ENCODE data around the gene CATSPER3.

CATSPER3 gene

DNA sequence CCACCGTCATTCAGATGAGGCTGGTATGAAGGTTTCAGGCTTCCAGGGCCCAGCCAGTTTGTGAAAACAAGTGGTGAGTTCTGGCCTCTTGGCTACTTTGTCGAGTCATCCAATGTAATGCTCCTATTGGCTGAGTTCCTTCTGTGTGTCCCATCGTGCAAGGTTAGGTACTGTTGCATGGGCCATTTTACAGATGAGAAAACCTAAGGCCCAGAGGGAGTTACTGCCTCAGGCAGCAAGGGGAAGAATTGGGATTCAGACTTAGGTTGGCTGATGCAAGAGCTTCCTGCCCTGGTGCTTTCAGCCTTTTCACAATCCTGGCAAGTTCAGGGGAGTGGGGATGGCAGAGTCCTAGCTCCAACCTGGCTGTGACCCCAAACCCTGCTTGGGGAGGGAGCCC lies 83.7 kb downstream of the CATSPER3 start:
- in situ Hi-C loops (cut with HindIII; ENCODE audit: low pct_ligation_motif_present, low pct_unique_long_range_greater_than_20kb, low sequenced_read_pairs), result no loop called here
- DNase-seq, result no peak

DNA sequence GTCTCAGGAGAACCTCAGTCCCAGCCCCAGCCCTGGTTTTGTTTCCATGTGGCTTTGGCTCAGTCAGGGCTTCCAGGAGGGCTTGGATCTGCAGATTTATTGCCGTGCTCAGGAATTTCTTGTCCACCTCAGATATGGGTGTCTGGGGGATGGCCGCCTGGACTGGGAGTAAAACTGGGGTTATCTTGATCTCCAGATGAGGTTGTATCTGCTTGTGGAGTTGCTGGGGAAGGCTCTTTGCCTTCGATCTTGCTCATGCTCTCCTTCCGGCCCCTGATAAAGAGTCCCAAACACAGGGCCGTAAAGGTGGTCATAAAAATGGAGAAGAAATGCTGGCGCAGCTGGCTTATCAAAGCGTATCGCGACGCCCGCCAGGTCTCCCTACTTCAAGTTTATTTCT lies 84.2 kb downstream of the CATSPER3 start:
- in situ Hi-C loops (cut with HindIII; ENCODE audit: low pct_ligation_motif_present, low pct_unique_long_range_greater_than_20kb, low sequenced_read_pairs), result no loop called here
- DNase-seq, result no peak

DNA sequence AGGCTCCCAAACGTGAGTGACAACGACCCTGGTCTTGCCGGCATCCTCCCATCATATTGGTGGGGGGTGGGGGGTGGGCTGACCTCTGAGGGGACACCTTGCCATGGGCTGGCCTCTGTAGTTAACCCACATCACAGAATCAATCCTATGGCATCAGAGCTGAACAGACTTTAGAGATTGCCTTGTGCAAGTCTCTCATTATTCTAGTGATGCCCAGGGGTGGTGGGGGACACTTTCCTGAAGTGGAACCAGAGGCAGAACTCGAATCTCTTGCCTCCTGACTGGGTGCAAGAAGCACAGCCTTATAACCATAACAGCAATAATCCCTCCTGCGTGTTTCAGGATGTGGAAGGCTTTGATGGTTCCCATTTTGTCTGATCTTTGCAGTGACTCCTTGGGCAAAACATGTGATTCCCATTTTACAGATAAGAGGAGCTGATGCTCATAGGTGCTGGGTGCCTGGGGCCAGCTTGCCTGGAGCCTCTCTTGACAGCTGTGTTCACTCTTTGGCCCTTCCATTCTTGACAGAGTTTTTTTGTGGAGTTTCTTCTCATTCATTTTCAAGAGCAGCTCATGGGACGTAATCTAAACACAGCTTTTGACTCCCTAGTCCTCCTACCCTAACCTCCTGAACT lies 84.9 kb downstream of the CATSPER3 start:
- in situ Hi-C loops (cut with HindIII; ENCODE audit: low pct_ligation_motif_present, low pct_unique_long_range_greater_than_20kb, low sequenced_read_pairs), result no loop called here
- DNase-seq, result no peak

DNA sequence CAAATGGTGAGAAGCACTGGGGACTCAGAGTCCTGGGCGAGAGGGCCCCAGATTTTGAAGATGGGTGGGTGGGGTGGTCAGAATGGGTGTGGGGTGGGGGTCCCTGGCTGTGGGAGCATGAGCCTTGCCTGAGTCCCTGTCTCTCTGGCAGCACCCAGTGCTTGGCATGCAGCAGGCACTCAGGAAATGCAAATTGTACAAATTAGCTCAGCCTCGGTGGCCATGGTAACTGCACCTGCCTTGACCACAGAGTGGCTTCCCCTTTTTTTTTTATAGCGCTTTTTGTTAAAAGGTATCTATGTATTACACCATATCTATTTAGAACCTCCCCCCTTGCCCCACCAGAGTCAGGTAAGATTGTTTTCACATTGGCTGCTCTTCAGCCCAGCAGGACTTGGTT lies 85.6 kb downstream of the CATSPER3 start:
- no peak for DNase-seq
- in situ Hi-C loops (cut with HindIII; ENCODE audit: low pct_ligation_motif_present, low pct_unique_long_range_greater_than_20kb, low sequenced_read_pairs), result no loop called here

DNA sequence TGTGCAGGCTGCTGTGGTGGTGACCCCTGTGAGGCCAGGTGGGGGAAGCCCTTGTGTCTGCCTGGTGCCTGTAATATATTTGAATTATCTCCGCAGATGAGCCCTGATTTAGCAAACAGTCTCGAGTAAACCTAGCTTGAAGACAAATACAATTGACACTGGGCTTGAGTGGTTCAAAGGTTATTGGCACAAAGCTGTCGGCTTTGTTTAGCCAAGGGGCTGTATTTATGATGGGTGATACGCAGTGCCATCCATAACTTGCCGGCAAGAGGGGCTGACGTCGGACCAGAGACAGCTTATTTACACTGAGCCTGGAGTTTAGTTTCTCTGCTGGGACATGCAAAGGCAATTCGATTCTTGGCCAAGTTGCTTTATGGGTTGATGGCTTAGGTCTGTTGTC lies 86.3 kb downstream of the CATSPER3 start:
- in situ Hi-C loops (cut with HindIII; ENCODE audit: low pct_ligation_motif_present, low pct_unique_long_range_greater_than_20kb, low sequenced_read_pairs), result no loop called here
- no peak for DNase-seq

DNA sequence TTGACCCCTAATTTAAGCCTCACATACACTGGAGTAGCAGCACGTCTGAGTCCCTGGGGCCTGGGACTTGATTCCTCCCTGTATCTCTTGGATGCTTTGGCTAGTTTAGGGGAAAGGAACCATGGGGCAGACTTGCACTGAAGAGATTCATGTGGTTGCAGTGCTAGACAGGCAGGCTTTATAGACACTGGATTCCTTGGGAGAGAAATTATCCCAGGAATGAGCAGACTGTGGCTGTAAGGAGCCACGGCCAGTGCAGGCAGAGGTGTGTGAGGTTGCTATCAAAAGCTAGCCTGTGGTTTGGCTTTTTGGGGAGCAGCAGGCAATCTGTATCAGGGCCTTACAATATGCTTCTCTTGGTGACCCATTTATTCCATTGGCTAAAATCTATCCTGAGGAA lies 86.8 kb downstream of the CATSPER3 start:
- no peak for DNase-seq
- in situ Hi-C loops (cut with HindIII; ENCODE audit: low pct_ligation_motif_present, low pct_unique_long_range_greater_than_20kb, low sequenced_read_pairs), result no loop called here

DNA sequence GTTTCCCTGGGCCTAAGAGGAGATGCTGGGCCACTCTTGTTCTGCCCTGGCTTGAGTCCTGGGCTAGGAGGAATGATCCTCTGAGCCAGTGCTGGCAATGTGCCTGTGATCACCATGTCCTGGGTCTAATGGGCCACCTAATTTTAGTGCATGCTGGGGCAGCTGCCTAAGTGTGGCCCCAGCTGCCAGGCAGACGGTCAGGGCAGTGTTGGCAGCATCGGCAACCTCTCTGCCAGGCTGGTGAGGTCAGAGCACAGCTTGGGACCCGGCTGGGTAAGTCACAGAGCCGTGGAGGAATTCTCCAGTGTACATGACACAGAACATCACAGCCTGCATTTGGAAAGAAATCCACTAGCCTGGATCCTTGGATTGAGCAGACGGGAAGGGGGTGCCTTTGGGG lies 87.7 kb downstream of the CATSPER3 start:
- in situ Hi-C loops (cut with HindIII; ENCODE audit: low pct_ligation_motif_present, low pct_unique_long_range_greater_than_20kb, low sequenced_read_pairs), result no loop called here
- DNase-seq, result no peak

DNA sequence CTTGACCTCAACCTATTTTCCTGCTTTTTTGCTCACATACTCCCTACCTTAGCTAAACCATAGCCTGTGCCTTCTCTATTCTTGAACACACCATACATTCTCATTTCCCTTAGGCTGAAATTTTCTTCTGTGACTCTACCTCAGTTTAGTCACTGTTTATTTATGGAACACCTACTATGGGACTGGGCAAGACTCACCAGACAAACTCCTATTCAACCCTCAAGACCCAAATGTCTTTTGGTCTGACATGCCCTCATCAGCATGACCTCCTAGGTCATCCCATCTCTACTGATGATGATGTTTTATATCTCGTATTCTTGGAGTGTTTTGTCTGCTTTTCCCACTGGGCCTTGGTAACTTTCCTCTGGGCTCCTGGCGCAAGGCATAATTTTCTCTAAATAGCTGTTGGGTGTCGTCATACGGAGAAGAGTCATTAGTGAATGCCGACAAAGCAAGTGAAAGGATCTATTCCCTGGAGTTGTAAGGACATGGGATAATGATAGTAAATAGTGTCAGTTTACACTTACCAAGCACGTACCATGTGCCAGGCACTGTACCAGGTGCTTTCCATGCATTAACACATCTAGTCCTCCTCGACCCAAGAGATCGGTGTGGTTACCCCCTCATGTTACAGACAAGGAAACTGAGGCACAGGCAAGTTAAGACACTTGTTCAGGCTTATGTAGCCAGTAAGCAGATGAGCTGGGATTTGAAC lies 88.8 kb downstream of the CATSPER3 start:
- DNase-seq, result no peak
- in situ Hi-C loops (cut with HindIII; ENCODE audit: low pct_ligation_motif_present, low pct_unique_long_range_greater_than_20kb, low sequenced_read_pairs), result no loop called here

DNA sequence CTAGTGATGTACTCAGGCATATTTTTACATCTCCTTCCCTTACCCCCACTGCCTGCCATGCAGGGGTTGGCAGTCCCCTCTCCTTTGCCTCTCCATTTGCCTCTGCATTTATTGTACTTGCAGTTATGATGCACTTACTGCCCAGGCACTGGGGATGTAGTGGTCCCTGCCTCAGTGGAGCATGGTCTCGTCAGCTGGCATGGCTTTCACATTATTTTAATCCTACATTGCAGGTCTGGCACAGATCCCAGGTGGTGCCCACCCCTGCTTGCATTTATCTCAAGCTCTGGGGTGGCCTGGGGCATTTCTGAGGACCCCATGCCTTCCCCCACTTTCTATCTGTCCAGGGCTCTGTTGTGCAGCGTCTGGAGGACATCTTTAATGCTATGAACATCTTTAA lies 89.5 kb downstream of the CATSPER3 start:
- DNase-seq, result no peak
- in situ Hi-C loops (cut with HindIII; ENCODE audit: low pct_ligation_motif_present, low pct_unique_long_range_greater_than_20kb, low sequenced_read_pairs), result no loop called here

DNA sequence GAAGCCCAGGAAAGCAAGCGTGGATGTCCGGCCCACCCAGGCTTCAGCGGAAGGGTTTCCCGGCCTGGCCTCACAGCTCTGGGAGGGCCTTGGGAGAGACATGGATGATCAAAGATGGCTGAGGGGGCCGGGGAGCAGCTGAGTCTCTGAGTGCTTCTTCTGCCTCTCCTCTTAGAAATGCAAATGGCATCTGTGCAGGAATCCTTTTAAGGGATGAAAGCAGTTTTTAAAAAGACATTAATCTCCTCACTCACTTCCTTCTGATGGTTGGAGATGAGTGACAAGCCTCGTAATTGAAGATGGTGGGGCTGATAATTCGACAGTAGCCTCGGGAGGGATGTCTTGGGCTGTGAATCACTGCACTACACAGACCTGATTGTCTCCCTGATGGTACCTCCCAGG lies 90.6 kb downstream of the CATSPER3 start:
- in situ Hi-C loops (cut with HindIII; ENCODE audit: low pct_ligation_motif_present, low pct_unique_long_range_greater_than_20kb, low sequenced_read_pairs), result no loop called here
- no peak for DNase-seq

DNA sequence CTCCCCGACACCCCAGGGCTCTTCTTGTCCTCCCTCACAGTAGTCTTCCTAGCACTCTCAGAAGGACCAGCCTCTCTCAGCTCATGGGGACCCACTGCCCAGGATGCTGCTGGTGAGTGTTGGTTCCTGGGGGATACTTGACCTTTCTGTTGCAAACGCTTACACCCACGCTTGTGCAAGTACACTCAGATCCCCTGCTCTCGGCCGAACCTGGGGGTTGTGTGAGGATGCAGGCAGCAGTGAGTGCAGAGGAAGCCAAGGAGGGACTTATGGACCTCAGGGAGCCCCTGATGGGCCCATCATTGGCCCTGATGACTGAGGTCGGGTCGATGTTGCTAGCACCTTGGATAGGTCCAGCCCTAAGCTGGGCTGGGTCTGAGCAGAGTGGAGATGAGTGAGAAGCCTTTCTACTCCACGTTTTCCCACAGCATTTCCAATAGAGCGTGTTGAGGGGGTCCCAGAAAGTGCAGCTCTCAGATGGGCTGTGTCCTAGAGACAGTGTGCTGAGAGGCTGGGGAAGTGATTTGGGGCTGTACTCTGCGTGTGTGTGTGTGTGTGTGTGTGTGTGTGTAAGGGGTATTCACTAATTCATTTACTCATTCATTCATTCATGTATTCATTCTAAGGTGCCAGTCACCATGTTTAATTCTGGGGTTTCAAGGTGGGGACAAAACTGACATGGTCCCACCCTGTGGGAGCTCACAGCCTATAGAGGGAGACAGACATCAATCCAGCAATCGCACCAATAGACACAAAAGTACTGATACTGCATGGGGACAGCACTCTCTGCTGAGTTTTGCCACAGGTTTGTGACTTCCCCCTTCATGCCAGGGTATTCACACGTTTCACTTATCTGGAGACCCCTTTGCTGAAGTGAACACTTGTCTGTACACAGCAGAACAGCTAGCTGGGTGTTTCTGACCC lies 91.6 kb downstream of the CATSPER3 start:
- in situ Hi-C loops (cut with HindIII; ENCODE audit: low pct_ligation_motif_present, low pct_unique_long_range_greater_than_20kb, low sequenced_read_pairs), result no loop called here
- DNase-seq, result no peak

DNA sequence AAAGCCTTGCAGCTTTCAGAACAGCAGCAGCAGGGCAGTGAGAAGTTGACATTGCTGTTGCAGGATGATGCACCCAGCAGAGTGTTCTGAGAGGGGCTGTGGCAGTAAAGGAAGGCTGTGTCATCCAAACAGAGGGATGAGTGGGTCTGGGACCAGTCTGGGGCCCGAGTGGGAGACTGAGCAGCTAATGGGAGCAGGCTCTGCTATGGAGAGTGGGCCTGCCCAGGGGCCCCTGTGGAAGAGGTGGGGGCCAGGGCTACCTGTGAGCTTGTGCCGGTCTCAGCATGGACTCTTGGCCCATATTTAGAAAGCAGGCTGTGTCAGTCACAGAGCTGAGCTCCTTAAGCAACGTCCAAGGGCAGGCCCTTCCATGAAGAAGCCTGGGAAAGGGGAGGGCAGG lies 92.3 kb downstream of the CATSPER3 start:
- in situ Hi-C loops (cut with HindIII; ENCODE audit: low pct_ligation_motif_present, low pct_unique_long_range_greater_than_20kb, low sequenced_read_pairs), result no loop called here

DNA sequence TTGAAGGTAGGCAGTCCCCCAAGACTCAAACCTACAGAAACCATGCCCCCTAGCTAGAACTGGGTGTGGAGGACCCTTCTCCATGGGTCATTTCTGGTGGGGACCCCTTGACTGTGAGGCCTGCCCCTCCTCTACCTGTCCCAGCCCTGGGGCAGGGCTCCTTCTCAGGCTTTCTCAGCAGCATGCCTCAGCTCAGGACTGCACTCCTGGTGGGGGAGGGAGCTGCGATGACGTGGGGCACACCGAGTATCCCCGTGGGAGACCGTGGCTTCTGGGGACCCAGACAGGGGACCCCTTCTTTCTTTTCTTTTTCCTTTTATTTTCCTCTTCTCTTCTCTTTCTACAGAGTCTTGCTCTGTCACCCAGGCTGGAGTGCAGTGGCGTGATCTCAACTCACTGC lies 93.3 kb downstream of the CATSPER3 start:
- in situ Hi-C loops (cut with HindIII; ENCODE audit: low pct_ligation_motif_present, low pct_unique_long_range_greater_than_20kb, low sequenced_read_pairs), result no loop called here
- DNase-seq, result no peak

More for the DNA sequence above, 92.3 kb downstream of the CATSPER3 start:
- no peak for DNase-seq
